Activated CD8-positive, alpha-beta memory T cell treated with anti-CD3 and anti-CD28 coated beads, Interleukin-2, amount 50 U/mL, for 24 hours (primary cell): ENCODE results near the gene GADD45B.
"Not testable (repeated sequence)": the region's sequence is repeated elsewhere in the genome, so short reads cannot be mapped to it uniquely, and the experiment has no call there.

Source experiments
- DNase-seq: peaks from one replicate; pipeline ENCODE4 v3.0.0-alpha.2; 2020; ENCODE audit errors: extremely low read depth

GADD45B gene

DNA sequence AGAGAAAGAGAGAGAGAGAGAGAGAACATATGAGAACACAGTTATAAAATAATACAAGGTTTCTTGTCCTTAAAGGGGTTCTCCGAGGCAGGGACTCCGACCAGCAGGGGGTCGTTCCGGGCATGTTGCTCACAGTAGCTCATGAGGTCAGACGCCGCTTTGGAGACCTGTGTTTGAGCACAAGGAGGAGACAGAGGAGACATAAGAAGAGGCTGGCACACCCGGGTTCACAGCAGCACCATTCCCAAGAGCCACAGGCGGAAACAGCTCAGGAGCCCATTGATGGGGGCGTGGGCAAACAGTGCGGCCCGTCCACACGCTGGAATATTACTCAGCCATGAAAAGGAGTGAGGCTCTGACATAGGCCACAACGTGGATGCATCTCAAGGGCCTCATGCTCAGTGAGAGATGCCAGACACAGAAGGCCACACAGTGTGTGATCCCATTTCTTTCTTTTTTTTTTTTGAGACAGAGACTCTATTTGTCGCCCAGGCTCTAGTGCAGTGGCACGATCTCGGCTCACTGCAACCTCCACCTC lies 39.1 kb downstream of the GADD45B start:
- DNase-seq = no peak

DNA sequence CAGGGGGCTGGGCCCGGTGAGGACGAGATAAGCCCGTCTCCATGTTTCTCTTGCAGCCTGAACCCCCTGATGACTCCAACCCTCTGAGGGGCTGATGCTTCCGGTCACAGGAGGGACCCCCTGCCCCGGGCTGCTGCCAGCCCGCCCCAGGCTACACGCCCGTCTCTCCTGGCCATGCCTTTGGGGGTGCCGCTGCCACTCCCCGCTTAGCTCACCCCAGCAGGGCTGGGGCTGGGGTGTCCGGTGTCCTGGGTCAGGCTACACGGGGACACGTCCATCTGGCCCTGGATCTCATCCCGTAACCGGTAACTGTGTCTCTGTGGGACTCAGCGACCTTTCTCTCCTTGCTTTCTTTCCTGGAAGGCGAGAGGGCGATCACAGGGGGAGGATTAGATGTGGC lies 40.8 kb downstream of the GADD45B start:
- no peak for DNase-seq

DNA sequence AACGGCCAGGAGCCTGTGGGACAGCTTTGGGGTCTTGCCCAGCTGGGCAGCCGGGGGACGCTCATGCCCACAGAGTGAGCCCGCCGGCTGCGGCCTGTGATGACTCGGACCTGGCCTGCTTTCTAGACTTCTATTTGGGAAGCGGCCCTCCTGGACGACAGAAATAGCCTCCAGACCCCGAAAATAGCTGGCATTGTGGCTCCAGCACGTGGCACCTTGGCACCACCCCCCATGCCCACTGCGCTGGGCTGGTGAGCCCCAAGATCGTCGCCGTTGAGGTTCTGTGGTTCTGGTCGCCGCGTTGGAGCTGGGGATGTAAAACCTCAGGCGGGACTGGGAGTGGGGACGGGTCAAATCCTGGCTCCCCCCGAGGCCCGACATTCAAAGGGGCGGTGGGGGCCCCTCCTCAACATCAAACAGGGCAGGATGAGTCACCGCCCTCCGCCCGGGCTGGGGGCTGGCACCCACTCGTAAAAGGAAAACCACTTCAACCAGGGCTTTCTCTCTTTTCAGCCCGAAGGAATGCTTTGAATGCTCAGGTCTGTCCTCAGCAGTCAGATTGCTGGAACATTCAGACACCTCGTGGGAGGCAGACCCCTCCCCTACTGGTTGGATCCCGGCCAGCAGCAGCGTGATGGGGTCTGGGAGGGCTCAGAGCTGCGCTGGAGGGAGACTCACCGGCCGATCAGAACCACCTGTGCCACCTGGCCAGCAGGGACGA lies 42.1 kb downstream of the GADD45B start:
- DNase-seq = no peak

DNA sequence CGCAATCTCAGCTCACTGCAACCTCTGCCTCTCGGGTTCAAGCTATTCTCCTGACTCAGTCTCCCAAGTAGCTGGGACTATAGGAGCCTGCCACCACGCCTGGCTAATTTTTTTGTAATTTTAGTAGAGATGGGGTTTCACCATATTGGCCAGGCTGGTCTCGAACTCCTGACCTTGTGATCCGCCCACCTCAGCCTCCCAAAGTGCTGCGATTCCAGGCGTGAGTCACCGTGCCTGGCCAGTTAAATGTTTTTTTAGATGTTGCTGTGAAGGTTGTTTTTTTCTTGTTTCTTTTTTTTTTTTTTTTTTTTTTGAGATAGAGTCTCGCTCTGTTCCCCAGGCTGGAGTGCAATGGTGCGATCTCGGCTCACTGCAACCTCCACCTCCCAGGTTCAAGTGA lies 42.9 kb downstream of the GADD45B start:
- not testable (repeated sequence) for DNase-seq

DNA sequence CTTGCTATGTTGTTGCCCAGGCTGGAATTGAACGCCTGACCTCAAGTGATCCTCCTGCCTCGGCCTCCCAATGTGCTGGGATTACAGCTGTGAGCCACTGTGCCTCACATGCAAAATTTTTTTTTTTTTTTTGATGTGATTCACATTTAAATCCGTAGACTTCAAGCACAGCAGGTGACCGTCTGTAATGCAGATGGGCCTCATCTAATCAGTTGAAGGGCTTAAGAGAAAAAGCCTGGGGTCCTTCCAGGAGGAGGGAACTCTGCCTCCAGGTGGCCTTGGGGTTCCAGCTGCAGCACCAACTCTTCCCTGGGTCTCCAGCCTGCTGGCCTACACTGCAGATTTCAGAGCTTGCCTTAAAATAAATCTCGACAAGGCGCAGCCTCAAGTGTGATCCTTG lies 43.6 kb downstream of the GADD45B start:
- no peak for DNase-seq

DNA sequence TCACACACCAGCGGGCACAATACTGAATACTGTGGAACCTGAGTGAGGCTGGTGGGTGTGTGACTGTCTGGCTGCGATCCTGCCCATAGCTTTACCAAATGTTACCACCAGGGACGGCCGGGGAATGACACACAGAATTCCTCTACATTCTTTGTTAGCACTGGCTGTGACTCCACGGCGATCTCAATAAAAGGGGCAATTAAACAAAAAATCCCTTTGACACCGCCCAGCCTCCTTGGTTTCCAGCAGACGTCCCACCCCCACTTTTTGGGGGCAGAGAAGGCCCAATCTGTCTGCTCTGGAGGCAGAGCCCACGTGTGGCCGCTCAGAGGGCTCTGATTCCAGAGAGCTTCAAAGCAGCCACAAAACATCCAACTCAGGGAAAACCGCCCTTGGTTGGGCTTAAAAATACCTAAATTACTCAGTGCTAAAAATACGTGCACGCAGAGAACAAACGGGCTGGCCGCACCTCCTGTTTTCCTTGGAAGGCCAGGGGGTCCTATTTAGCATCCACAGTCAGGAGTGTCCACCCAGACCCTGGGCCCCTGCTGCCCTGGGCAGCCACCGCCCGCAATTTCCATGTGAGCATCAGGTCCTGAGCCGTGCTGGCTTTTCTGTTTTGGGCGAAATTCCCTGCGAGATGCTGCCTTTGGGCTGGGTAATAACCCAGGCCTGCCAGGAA lies 47.8 kb downstream of the GADD45B start:
- no peak for DNase-seq

DNA sequence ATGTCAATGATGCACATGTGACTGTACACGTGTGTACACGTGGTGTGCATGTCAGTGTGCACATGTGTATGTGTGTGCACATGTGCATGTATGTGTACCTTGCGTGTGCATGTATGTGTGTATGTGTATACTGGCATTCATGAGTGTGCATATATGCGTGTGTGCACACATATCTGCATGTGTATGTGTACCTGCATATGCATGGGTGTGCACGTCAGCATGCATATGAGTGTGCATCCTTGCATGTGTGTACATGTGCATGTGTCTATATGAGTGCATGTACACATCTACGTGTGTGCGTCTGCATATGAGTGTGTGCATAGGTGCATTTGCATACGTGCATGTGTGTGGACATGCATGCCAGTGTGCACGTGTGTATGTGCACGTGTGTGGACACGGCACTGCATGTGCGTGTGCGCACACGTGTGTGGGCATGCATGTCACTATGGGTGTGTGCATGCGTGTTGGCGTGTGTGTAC lies 48.5 kb downstream of the GADD45B start:
- DNase-seq = no peak

DNA sequence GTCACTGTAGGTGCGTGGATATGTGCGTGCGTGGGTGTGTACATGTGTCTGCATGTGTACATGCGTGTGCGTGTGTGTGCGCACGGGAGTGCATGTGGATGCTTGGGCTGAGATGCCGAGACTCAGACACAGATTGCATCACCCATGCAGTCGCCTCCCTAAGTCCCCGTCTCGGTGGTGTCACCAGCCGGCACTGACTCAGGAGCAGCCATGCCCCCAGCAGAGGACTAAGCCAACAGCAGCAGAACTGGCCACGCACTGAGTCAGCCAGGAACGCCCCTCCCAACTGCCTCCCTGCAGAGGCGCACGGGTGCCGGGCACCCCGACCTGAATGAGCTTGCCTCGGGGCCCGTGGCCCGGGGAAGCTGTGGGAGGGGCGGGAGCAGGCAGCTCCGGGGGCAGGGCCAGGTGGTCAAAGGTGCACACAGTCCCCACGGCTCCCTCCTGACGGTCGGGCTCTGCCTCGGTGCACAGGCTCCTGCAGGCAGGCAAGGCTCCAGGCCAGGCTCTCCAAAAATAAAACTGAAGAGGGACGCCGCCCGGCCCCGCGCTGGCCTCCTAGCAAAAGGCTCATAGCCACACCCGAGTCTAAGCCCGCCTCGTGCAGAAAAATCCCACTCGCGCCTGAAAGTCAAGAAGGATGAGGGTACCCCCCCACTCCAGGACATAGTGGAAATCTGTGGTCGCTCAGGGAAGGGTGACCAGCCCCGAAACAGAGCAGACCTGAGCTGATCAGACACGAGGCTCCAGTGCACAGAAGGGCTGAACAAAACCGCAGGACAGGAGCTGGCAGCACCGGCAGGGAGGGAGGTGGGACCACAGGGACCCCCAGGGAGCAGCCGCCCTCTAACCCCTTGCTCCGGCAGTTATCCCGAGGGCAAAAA lies 49.2 kb downstream of the GADD45B start:
- no peak for DNase-seq

DNA sequence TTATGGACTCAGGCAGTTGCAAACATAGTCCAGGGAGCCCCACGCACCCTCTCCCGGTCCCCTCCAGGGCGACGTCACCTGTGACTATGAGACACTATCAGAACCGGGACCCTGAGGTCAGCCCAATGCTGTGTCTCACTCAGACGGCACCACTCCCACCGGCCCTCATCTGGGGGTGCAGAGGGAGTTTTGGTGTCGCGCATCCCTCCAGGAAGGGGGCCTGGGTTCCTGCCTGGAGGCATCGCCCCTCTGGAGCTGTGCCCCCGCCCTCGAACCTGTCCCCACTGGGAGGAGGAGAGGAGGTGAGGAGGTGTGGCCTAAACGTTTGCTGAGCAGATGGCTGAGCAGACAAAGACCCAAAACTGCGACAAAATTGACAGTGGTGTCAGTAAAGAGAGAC lies 51.2 kb downstream of the GADD45B start:
- DNase-seq = no peak

DNA sequence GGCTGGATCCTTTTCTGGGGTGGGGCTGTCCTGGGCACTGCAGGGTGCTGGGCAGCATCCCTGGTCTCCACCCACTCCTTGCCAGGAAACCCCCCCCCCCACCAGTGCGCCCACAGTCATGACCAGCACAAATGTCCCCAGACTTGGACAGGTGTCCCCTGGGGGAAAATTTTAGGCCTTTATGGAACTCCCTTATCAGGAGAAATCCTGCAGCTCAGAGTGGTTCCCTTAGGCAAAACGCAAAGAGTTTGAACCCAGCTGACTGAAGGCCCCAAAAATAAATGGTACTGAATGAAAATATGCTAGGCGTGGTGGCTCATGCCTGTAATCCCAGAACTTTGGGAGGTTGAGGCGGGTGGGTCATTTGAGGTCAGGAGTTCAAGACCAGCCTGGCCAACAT lies 51.8 kb downstream of the GADD45B start:
- DNase-seq = no peak
